ENCODE results near the gene NOA1. TPM values are rescaled to one million over a fixed set of nuclear protein-coding genes. Genes with fewer than 3 reads are reported as not detected.

Gene NOA1
- total and polyA plus RNA-seq, 4 experiments from 2014 or later = 17.5 to 21.6 (median 20.3) TPM

DNA sequence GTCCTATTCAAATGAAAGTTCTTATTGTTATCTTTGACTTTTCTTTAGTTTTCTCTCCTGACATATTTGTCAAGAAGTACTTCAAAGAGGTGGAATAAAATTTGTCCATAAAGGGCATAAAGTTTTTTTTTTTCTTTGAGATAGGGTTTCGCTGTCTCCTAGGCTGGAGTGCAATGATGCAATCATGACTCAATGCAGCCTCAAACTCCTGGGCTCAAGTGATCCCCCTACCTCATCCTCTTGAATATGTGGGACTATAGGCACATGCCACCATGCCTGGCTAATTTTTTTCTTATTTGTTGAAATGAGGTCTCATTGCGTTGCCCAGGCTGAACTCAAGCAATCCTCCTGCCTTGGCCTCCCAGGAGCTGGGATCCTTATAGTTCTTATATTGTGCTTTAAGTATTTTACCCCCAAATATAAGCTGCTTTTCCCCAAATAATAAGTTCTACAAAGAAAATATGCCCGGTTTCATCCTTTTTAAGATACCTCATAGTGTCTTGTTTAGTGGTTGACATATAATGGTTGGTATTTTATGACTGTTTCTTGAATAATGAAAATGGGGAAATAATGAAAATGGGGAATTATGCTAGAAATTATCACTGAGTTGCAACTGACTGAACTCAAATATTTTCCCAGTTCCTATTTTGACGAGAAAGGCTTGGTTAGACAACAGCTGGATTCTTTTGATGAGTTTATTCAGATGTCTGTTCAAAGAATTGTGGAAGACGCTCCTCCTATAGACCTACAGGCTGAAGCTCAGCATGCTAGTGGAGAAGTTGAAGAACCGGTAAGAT, 12.9 kb upstream of the NOA1 start:
- peaks cover 66 to 80% of the 10 kb centered on the region in 2 donors for H3K36me3 Mint-ChIP-seq
- Histone ChIP-seq H3K27me3 (ENCODE audit: insufficient read depth, low read length) (no peaks in the 10 kb centered on the region), H3K4me3 (ENCODE audit: low read length in 2 of 2) (no peak overlapping the region), H3K4me1 (ENCODE audit: insufficient read depth, low read length) (peaks cover 14% of the 10 kb centered on the region), H3K9me3 (ENCODE audit: control insufficient read depth in 1 of 2, low read length in 2 of 2) (no peaks in the 10 kb centered on the region), H3K27ac (ENCODE audit: low read depth, low read length) (no peak overlapping the region), H3K36me3 (ENCODE audit: insufficient read depth, low read length) (peaks cover 73% of the 10 kb centered on the region)
- POLR2A ChIA-PET (ENCODE audit: partially characterized antibody) = interaction anchor here (1.4 kb wide), 1 partner anchor 12 kb away, joined by 4 read pairs; the partner anchor contains the start of genes NOA1 and POLR2B
- CTCF ChIA-PET (ENCODE audit: partially characterized antibody) = interaction anchor here (1.4 kb wide), 2 partner anchors 10 to 28 kb away, joined by 3 to 6 read pairs; no protein-coding TSS in a partner anchor
- peak overlapping the region in 1 of 7 donors; percentile 50 for H3K27ac Mint-ChIP-seq
- H3K27me3 Mint-ChIP-seq = no peaks in the 10 kb centered on the region
- H3K4me1 Mint-ChIP-seq = peaks cover 27 to 46% (median 37%) of the 10 kb centered on the region in 4 donors
- DNase-seq = no peak
- no peak overlapping the region for H3K4me3 Mint-ChIP-seq
- no peaks in the 10 kb centered on the region for H3K9me3 Mint-ChIP-seq
- intact Hi-C loops (cut with micrococcal nuclease) = no loop called here

DNA sequence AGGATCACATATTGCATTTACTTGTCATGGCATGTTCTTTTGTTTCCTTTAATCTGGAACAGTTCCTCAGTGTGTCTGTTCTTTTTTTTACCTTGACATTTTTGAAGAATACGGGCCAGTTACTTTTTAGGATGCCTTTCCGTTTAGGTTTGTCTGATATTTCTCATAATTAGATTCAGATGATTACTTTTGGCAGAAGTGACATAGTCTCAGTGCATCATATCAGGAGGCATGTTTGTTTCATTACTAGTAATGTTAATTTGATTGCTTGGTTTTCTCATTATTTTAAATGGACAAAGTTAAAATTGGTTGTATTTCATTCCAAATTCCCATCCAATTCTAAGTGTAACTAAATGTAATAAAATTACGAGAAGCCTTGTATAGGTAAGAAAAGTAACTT, 9.5 kb upstream of the NOA1 start:
- ChIA-PET CTCF (ENCODE audit: partially characterized antibody) (interaction anchor here (2.0 kb wide), 1 partner anchor 9 kb away, joined by 6 read pairs; the partner anchor contains the start of genes NOA1 and POLR2B), POLR2A (ENCODE audit: partially characterized antibody) (no interaction called here)
- Mint-ChIP-seq H3K4me1 (peaks cover 37 to 68% (median 49%) of the 10 kb centered on the region in 4 donors), H3K27me3 (no peaks in the 10 kb centered on the region), H3K4me3 (no peak overlapping the region), H3K36me3 (peaks cover 51 to 68% of the 10 kb centered on the region in 2 donors), H3K27ac (no peak overlapping the region), H3K9me3 (no peaks in the 10 kb centered on the region)
- H3K9me3 ChIP-seq (ENCODE audit: control insufficient read depth in 1 of 2, low read length in 2 of 2) = no peaks in the 10 kb centered on the region
- intact Hi-C loops (cut with micrococcal nuclease) = no loop called here
- H3K4me3 ChIP-seq (ENCODE audit: low read length in 2 of 2) = no peak overlapping the region
- no peaks in the 10 kb centered on the region for H3K27me3 ChIP-seq (ENCODE audit: insufficient read depth, low read length)
- no peak overlapping the region for H3K27ac ChIP-seq (ENCODE audit: low read depth, low read length)
- H3K36me3 ChIP-seq (ENCODE audit: insufficient read depth, low read length) = peaks cover 52% of the 10 kb centered on the region
- no peak for DNase-seq
- H3K4me1 ChIP-seq (ENCODE audit: insufficient read depth, low read length) = peaks cover 41% of the 10 kb centered on the region

DNA sequence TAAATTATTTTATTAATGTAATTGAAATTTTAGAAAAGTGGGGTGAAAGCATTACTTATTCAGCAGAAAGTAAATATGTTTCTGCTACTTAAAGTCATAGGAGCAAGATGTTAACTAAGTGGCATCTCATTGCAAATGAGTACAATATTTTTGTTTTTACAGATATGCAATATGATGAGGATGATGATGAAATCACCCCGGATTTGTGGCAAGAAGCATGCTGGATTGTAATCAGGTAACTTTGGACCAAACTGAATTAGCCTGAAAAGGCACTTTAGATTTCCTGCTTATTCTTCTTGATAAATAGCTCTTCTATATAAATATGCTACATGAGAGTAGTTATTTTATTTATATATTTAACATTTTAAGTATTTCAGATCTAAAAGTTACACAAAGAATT, 8.8 kb upstream of the NOA1 start:
- Mint-ChIP-seq H3K36me3 (peaks cover 43 to 66% of the 10 kb centered on the region in 2 donors), H3K4me3 (no peak overlapping the region), H3K9me3 (no peaks in the 10 kb centered on the region), H3K27ac (no peak overlapping the region), H3K4me1 (peaks cover 40 to 68% (median 49%) of the 10 kb centered on the region in 4 donors), H3K27me3 (no peaks in the 10 kb centered on the region)
- Histone ChIP-seq H3K27me3 (ENCODE audit: insufficient read depth, low read length) (no peaks in the 10 kb centered on the region), H3K4me1 (ENCODE audit: insufficient read depth, low read length) (peaks cover 49% of the 10 kb centered on the region), H3K36me3 (ENCODE audit: insufficient read depth, low read length) (peaks cover 45% of the 10 kb centered on the region), H3K4me3 (ENCODE audit: low read length in 2 of 2) (no peak overlapping the region), H3K9me3 (ENCODE audit: control insufficient read depth in 1 of 2, low read length in 2 of 2) (no peaks in the 10 kb centered on the region), H3K27ac (ENCODE audit: low read depth, low read length) (no peak overlapping the region)
- CTCF ChIA-PET (ENCODE audit: partially characterized antibody) = no interaction called here
- POLR2A ChIA-PET (ENCODE audit: partially characterized antibody) = no interaction called here
- no peak for DNase-seq
- intact Hi-C loops (cut with micrococcal nuclease) = no loop called here

DNA sequence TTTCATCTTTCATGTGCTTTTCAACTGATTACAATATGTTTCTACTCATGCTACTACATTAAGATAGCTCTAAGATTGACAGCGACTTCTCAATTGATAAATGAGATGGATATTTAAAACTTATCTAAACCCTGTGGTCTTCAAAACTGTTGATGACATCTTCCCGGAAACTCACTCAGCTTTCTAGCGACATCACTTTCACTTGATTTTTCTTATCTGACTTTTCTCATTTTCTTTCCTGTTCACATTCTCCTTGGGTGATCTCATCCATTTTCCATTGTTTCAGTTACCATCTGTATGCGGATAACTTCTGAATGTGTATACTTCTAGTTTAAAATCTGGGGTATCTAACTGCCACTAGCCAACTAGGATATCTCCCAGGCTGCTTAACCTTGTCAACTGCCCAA, 4.4 kb upstream of the NOA1 start:
- no peak for DNase-seq
- Histone ChIP-seq H3K27ac (ENCODE audit: low read depth, low read length) (no peak overlapping the region), H3K9me3 (ENCODE audit: control insufficient read depth in 1 of 2, low read length in 2 of 2) (no peaks in the 10 kb centered on the region), H3K27me3 (ENCODE audit: insufficient read depth, low read length) (no peaks in the 10 kb centered on the region), H3K4me1 (ENCODE audit: insufficient read depth, low read length) (peaks cover 50% of the 10 kb centered on the region), H3K36me3 (ENCODE audit: insufficient read depth, low read length) (peaks cover 11% of the 10 kb centered on the region), H3K4me3 (ENCODE audit: low read length in 2 of 2) (no peak overlapping the region)
- intact Hi-C loops (cut with micrococcal nuclease) = no loop called here
- peak overlapping the region; percentile 58 to 100 (median 87) for H3K4me3 Mint-ChIP-seq
- CTCF ChIA-PET (ENCODE audit: partially characterized antibody) = no interaction called here
- POLR2A ChIA-PET (ENCODE audit: partially characterized antibody) = interaction anchor here (0.6 kb wide), 1 partner anchor 12 kb away, joined by 4 read pairs; no protein-coding TSS in a partner anchor
- H3K27me3 Mint-ChIP-seq = no peaks in the 10 kb centered on the region
- H3K36me3 Mint-ChIP-seq = peaks cover 16 to 45% of the 10 kb centered on the region in 2 donors
- H3K4me1 Mint-ChIP-seq = peaks cover 35 to 79% (median 49%) of the 10 kb centered on the region in 4 donors
- H3K27ac Mint-ChIP-seq = peak overlapping the region; percentile 30 to 90 (median 75)
- H3K9me3 Mint-ChIP-seq = no peaks in the 10 kb centered on the region

DNA sequence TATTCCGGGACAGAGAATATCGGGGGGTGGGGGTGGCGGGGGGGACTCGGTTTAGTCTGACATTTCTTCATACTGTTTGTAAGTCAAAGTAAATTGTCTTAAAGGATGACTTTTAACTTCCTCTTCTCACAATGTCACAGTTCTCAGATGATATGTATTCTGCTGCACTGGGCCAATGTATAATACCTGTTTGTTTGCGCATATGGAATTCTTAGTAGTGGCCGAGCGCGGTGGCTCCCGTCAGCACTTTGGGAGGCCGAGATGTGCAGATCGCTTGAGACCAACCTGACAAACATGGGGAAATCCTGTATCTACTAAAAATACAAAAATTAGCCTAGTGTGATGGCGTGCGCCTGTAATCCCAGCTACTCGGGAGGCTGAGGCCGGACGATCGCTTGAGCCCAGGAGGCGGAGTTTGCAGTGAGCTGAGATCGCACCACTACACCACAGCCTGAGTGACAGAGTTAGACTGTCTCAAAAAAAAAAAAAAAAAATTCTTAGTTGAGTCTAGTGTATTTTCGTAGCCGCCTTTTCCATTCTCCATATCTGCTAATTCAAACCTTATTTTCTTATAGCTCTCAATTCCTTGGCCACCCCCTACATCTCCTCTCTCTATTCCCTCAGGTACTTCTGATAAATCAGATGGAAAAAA, 2.1 kb upstream of the NOA1 start:
- peaks cover 68% of the 10 kb centered on the region for H3K4me1 ChIP-seq (ENCODE audit: insufficient read depth, low read length)

DNA sequence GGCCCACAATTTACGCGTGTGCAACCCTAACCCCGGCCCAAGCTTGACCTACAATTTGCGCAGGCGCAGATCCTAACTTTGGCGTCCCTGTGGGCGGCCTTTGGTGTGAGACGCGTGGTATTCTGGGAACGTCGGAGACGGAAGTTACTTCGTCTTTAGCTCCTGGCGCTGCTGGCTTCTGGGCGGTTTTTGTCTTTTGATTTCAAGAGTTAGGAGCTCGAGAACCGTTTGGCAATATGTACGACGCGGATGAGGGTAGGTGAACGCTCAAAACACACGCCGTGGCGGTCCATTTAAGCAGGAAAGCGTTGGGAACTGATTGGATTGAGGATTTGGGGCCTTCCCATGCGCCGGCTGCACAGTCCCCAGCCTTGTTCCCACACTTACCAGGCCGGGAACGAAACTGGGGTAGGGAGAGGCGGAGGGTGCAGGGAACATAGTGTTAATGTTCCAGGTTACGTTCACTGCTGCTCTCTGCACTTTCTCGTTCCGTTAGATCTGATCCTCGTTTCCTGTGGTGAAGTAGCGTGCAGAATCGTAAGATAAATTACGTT, 1.4 kb upstream of the NOA1 start, which contains the start of gene POLR2B:
Gene POLR2B (plus strand): TSS at position 147 of the 554 bp plus-strand sequence. CDS start 90 bp downstream, at position 237.
- intact Hi-C loops (cut with micrococcal nuclease) = loop anchor here (5.0 kb wide), 4 partner anchors 1032 to 1582 kb away; partner anchors contain the start of genes CEP135, CLOCK, EXOC1 and TMEM165
- H3K27me3 Mint-ChIP-seq = no peaks in the 10 kb centered on the region
- H3K27ac Mint-ChIP-seq = peak within 1 kb of the TSS; percentile 93 to 99 (median 98)
- Histone ChIP-seq H3K36me3 (ENCODE audit: insufficient read depth, low read length) (peaks cover 2% of the 10 kb centered on the region), H3K27me3 (ENCODE audit: insufficient read depth, low read length) (no peaks in the 10 kb centered on the region), H3K4me1 (ENCODE audit: insufficient read depth, low read length) (peaks cover 68% of the 10 kb centered on the region), H3K4me3 (ENCODE audit: low read length in 2 of 2) (peak within 1 kb of the TSS; percentile 96 to 100), H3K27ac (ENCODE audit: low read depth, low read length) (peak within 1 kb of the TSS; percentile 85), H3K9me3 (ENCODE audit: control insufficient read depth in 1 of 2, low read length in 2 of 2) (no peaks in the 10 kb centered on the region)
- peak; percentile 73 to 84 (median 75) for DNase-seq
- POLR2A ChIA-PET (ENCODE audit: partially characterized antibody) = interaction anchor here (1.1 to 4.7 kb wide), 14 partner anchors 12 to 1433 kb away, joined by 3 to 192 read pairs (median 7); partner anchors contain the start of genes AASDH, CEP135, EXOC1 and PAICS
- CTCF ChIA-PET (ENCODE audit: partially characterized antibody) = interaction anchor here (1.5 to 3.6 kb wide), 8 partner anchors 9 to 1433 kb away, joined by 4 to 24 read pairs (median 8); partner anchors contain the start of genes CEP135, PAICS, PPAT and REST
- H3K9me3 Mint-ChIP-seq = peaks cover 0 to 1% (median 0%) of the 10 kb centered on the region in 8 donors
- peak within 1 kb of the TSS; percentile 96 to 100 (median 99) for H3K4me3 Mint-ChIP-seq
- peaks cover 32 to 75% (median 49%) of the 10 kb centered on the region in 4 donors for H3K4me1 Mint-ChIP-seq
- H3K36me3 Mint-ChIP-seq = peaks cover 4 to 33% of the 10 kb centered on the region in 2 donors

More for the DNA sequence above, 2.1 kb upstream of the NOA1 start:
- Histone ChIP-seq H3K9me3 (ENCODE audit: control insufficient read depth in 1 of 2, low read length in 2 of 2) (no peaks in the 10 kb centered on the region), H3K4me3 (ENCODE audit: low read length in 2 of 2) (peak overlapping the region; percentile 93), H3K27me3 (ENCODE audit: insufficient read depth, low read length) (no peaks in the 10 kb centered on the region), H3K36me3 (ENCODE audit: insufficient read depth, low read length) (no peaks in the 10 kb centered on the region), H3K27ac (ENCODE audit: low read depth, low read length) (peak overlapping the region; percentile 85)
- CTCF ChIA-PET (ENCODE audit: partially characterized antibody) = interaction anchor here (0.8 to 3.3 kb wide), 8 partner anchors 12 to 1031 kb away, joined by 3 to 23 read pairs (median 5); partner anchors contain the start of genes CEP135 and REST
- intact Hi-C loops (cut with micrococcal nuclease) = loop anchor here (5.0 kb wide), 4 partner anchors 1032 to 1582 kb away; partner anchors contain the start of genes CEP135, CLOCK, EXOC1 and TMEM165
- Mint-ChIP-seq H3K27ac (peak overlapping the region; percentile 93 to 99 (median 97)), H3K27me3 (no peaks in the 10 kb centered on the region), H3K4me1 (peaks cover 34 to 78% (median 51%) of the 10 kb centered on the region in 4 donors), H3K36me3 (peaks cover 4 to 34% of the 10 kb centered on the region in 2 donors), H3K9me3 (no peaks in the 10 kb centered on the region), H3K4me3 (peak overlapping the region; percentile 96 to 100 (median 99))
- peak; percentile 22 to 64 (median 32) for DNase-seq
- POLR2A ChIA-PET (ENCODE audit: partially characterized antibody) = interaction anchor here (1.3 to 4.7 kb wide), 9 partner anchors 13 to 1126 kb away, joined by 4 to 192 read pairs (median 10); partner anchors contain the start of genes AASDH, CEP135, EXOC1 and PAICS

Measured in CD4-positive, alpha-beta memory T cell (primary cell).